NCI-H1694 (cell line): ENCODE data around the gene SLC43A2.

Experiments
- DNase-seq: peaks from one replicate; lab custom pipeline; 2025; lab: John Stamatoyannopoulos, UW

SLC43A2 gene

GRCh38 chr17:1562176-1562643, 66.4 kb downstream of the SLC43A2 start:
- DNase-seq, result no peak

- DNase-seq, result no peak
Observed at GRCh38 chr17:1561420-1562175, 67.0 kb downstream of the SLC43A2 start.

GRCh38 chr17:1560858-1561355, 67.7 kb downstream of the SLC43A2 start:
- no peak for DNase-seq

- DNase-seq, result no peak
Observed at GRCh38 chr17:1560101-1560857, 68.4 kb downstream of the SLC43A2 start.

GRCh38 chr17:1559047-1560043, 69.3 kb downstream of the SLC43A2 start:
- no peak for DNase-seq

- DNase-seq, result no peak
Observed at GRCh38 chr17:1558401-1558800, 70.2 kb downstream of the SLC43A2 start.

GRCh38 chr17:1557355-1558095, 71.1 kb downstream of the SLC43A2 start:
- DNase-seq, result no peak

- no peak for DNase-seq
Observed at GRCh38 chr17:1555651-1556471, 72.8 kb downstream of the SLC43A2 start.

GRCh38 chr17:1554751-1555540, 73.7 kb downstream of the SLC43A2 start:
- DNase-seq, result no peak

- no peak for DNase-seq
Observed at GRCh38 chr17:1553354-1554266, 75.0 kb downstream of the SLC43A2 start.

- DNase-seq, result no peak
Observed at GRCh38 chr17:1552932-1553331, 75.7 kb downstream of the SLC43A2 start.

GRCh38 chr17:1551741-1552140, 76.9 kb downstream of the SLC43A2 start:
- DNase-seq, result no peak

- DNase-seq, result no peak
Observed at GRCh38 chr17:1548032-1548431, 80.6 kb downstream of the SLC43A2 start.

- no peak for DNase-seq
Observed at GRCh38 chr17:1546292-1546922, 82.2 kb downstream of the SLC43A2 start.

- DNase-seq, result no peak
Observed at GRCh38 chr17:1545618-1546017, 83.0 kb downstream of the SLC43A2 start.

- no peak for DNase-seq
Observed at GRCh38 chr17:1542316-1542715, 86.3 kb downstream of the SLC43A2 start.

GRCh38 chr17:1541367-1541904, 87.2 kb downstream of the SLC43A2 start:
- no peak for DNase-seq

GRCh38 chr17:1539811-1540210, 88.8 kb downstream of the SLC43A2 start:
- DNase-seq, result no peak
